ENCODE measurements around the gene MDGA2. TPM values are rescaled to one million over a fixed set of nuclear protein-coding genes. Genes with fewer than 3 reads are reported as not detected.
A peak's percentile ranks its signal among the peaks of the same experiment; 100 is the strongest.

MDGA2 gene
- total RNA-seq, 1 experiment from 2014 or later = not detected

DNA sequence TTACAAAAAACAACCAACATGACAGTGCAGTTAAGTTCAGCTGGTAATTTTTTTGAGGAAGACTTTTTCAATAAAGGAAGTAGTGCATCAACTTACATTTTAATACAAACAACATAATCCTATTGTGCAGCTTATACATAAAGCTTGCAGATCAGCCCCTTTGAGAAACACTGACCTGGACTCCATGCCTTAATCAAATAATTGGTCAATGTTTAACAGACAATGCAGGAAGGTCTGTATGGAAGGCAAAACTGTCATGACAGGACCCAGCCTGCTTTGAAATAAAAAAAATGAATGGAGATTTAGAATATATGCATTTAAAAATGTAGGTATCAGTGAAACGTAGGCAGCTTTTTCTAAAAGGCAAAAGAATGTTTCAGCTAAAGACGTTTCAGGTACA, 702.1 kb downstream of the MDGA2 start:
- CTCF ChIA-PET = no interaction called here
- Mint-ChIP-seq H3K4me3 (ENCODE audit: unreplicated experiment) (no peak overlapping the region), H3K4me1 (ENCODE audit: low read depth, unreplicated experiment) (no peaks in the 10 kb centered on the region), H3K9me3 (ENCODE audit: unreplicated experiment) (no peaks in the 10 kb centered on the region), H3K27ac (ENCODE audit: unreplicated experiment) (no peak overlapping the region), H3K27me3 (ENCODE audit: insufficient read depth, unreplicated experiment) (no peaks in the 10 kb centered on the region), H3K36me3 (ENCODE audit: insufficient read depth, unreplicated experiment) (no peaks in the 10 kb centered on the region)
- H3K27me3 ChIP-seq (replicated peaks; ENCODE audit: control insufficient read depth, insufficient read depth, low read length) = no peaks in the 10 kb centered on the region
- DNase-seq = no peak
- no peaks in the 10 kb centered on the region for H3K36me3 ChIP-seq (ENCODE audit: control insufficient read depth, insufficient read depth, low read length)
- POLR2A ChIA-PET = no interaction called here
- TF ChIP-seq, protein P1, sequence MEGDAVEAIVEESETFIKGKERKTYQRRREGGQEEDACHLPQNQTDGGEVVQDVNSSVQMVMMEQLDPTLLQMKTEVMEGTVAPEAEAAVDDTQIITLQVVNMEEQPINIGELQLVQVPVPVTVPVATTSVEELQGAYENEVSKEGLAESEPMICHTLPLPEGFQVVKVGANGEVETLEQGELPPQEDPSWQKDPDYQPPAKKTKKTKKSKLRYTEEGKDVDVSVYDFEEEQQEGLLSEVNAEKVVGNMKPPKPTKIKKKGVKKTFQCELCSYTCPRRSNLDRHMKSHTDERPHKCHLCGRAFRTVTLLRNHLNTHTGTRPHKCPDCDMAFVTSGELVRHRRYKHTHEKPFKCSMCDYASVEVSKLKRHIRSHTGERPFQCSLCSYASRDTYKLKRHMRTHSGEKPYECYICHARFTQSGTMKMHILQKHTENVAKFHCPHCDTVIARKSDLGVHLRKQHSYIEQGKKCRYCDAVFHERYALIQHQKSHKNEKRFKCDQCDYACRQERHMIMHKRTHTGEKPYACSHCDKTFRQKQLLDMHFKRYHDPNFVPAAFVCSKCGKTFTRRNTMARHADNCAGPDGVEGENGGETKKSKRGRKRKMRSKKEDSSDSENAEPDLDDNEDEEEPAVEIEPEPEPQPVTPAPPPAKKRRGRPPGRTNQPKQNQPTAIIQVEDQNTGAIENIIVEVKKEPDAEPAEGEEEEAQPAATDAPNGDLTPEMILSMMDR (IDR thresholded peaks at IDR 0.05; ENCODE audit: insufficient read depth in 1 of 2, low read depth in 1 of 2, low read length in 1 of 2, severe bottlenecking in 1 of 2, unreplicated experiment in 1 of 2) = no peak
- no peak overlapping the region for H3K4me3 ChIP-seq (ENCODE audit: low read depth, low read length)
- H3K4me1 ChIP-seq = no peaks in the 10 kb centered on the region
- BruUV-seq (replicated peaks) = no TSS peak
- H3K9me3 ChIP-seq = no peaks in the 10 kb centered on the region
- intact Hi-C loops (cut with micrococcal nuclease; ENCODE audit: unreplicated experiment) = no loop called here

DNA sequence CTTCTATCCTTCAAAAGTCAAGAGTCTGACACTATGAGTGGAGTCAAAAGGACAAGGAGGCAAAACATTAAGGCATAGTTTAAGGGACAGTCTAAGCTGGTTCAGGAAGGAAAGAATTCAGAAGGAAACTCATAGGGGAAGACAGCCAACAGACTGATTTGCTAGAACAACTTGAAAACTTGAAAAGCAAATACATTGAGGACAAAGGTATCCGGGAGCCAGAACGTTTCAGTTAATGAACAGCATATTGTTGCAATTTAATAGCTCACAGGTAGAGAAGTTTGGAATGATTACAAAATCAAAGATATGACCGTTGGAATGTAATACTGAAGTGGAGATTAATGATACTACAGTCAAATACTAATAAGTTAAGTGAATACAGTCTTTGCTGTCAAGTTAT, 711.0 kb downstream of the MDGA2 start:
- no TSS peak for BruUV-seq (replicated peaks)

DNA sequence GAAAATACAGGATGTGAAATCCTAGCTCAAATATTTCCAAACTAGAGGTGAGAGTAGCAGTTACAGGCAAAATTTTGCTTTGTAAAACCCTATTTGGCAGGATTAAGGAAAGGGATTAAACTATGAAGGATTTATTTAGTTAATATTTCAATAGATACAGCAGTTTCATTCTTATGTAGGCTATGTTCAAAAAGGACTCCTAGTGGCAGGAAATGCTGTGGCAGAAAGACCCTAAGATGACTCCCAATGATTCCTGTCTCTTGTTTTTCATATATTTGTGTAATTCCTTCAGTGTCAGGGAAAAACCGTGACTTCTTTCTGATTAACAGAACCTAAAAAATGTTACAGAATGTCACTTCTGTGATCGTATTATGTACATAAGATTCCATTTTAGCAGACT, 724.3 kb downstream of the MDGA2 start:
- no peak overlapping the region for H3K4me3 ChIP-seq (ENCODE audit: low read depth, low read length)
- H3K36me3 ChIP-seq (ENCODE audit: control insufficient read depth, insufficient read depth, low read length) = no peaks in the 10 kb centered on the region
- no peaks in the 10 kb centered on the region for H3K4me1 ChIP-seq
- H3K9me3 ChIP-seq = no peaks in the 10 kb centered on the region
- no peak overlapping the region for H3K27ac Mint-ChIP-seq (ENCODE audit: unreplicated experiment)
- ChIA-PET POLR2A (no interaction called here), CTCF (no interaction called here)
- H3K9me3 Mint-ChIP-seq (ENCODE audit: unreplicated experiment) = peaks cover 25% of the 10 kb centered on the region
- no peak for DNase-seq
- intact Hi-C loops (cut with micrococcal nuclease; ENCODE audit: unreplicated experiment) = no loop called here
- H3K4me3 Mint-ChIP-seq (ENCODE audit: unreplicated experiment) = no peak overlapping the region
- no peaks in the 10 kb centered on the region for H3K27me3 ChIP-seq (replicated peaks; ENCODE audit: control insufficient read depth, insufficient read depth, low read length)
- H3K36me3 Mint-ChIP-seq (ENCODE audit: insufficient read depth, unreplicated experiment) = no peaks in the 10 kb centered on the region
- H3K4me1 Mint-ChIP-seq (ENCODE audit: low read depth, unreplicated experiment) = no peaks in the 10 kb centered on the region
- H3K27me3 Mint-ChIP-seq (ENCODE audit: insufficient read depth, unreplicated experiment) = no peaks in the 10 kb centered on the region
- TF ChIP-seq, protein P1 (IDR thresholded peaks at IDR 0.05; ENCODE audit: insufficient read depth in 1 of 2, low read depth in 1 of 2, low read length in 1 of 2, severe bottlenecking in 1 of 2, unreplicated experiment in 1 of 2) = peak in 1 of 2 experiments; percentile 8
- BruUV-seq (replicated peaks) = no TSS peak

More for the DNA sequence above, 711.0 kb downstream of the MDGA2 start:
- no peaks in the 10 kb centered on the region for H3K27me3 ChIP-seq (replicated peaks; ENCODE audit: control insufficient read depth, insufficient read depth, low read length)
- Mint-ChIP-seq H3K9me3 (ENCODE audit: unreplicated experiment) (no peaks in the 10 kb centered on the region), H3K4me1 (ENCODE audit: low read depth, unreplicated experiment) (no peaks in the 10 kb centered on the region), H3K27me3 (ENCODE audit: insufficient read depth, unreplicated experiment) (no peaks in the 10 kb centered on the region), H3K36me3 (ENCODE audit: insufficient read depth, unreplicated experiment) (no peaks in the 10 kb centered on the region), H3K4me3 (ENCODE audit: unreplicated experiment) (no peak overlapping the region), H3K27ac (ENCODE audit: unreplicated experiment) (no peak overlapping the region)
- TF ChIP-seq, protein P1 (IDR thresholded peaks at IDR 0.05; ENCODE audit: insufficient read depth in 1 of 2, low read depth in 1 of 2, low read length in 1 of 2, severe bottlenecking in 1 of 2, unreplicated experiment in 1 of 2) = no peak
- no peaks in the 10 kb centered on the region for H3K36me3 ChIP-seq (ENCODE audit: control insufficient read depth, insufficient read depth, low read length)
- ChIA-PET POLR2A (no interaction called here), CTCF (no interaction called here)
- no peaks in the 10 kb centered on the region for H3K4me1 ChIP-seq
- H3K4me3 ChIP-seq (ENCODE audit: low read depth, low read length) = no peak overlapping the region
- intact Hi-C loops (cut with micrococcal nuclease; ENCODE audit: unreplicated experiment) = no loop called here
- no peaks in the 10 kb centered on the region for H3K9me3 ChIP-seq
- no peak for DNase-seq

All from Caco-2 (cell line).